ENCODE measurements around the gene SUPT6H.

SUPT6H gene

DNA sequence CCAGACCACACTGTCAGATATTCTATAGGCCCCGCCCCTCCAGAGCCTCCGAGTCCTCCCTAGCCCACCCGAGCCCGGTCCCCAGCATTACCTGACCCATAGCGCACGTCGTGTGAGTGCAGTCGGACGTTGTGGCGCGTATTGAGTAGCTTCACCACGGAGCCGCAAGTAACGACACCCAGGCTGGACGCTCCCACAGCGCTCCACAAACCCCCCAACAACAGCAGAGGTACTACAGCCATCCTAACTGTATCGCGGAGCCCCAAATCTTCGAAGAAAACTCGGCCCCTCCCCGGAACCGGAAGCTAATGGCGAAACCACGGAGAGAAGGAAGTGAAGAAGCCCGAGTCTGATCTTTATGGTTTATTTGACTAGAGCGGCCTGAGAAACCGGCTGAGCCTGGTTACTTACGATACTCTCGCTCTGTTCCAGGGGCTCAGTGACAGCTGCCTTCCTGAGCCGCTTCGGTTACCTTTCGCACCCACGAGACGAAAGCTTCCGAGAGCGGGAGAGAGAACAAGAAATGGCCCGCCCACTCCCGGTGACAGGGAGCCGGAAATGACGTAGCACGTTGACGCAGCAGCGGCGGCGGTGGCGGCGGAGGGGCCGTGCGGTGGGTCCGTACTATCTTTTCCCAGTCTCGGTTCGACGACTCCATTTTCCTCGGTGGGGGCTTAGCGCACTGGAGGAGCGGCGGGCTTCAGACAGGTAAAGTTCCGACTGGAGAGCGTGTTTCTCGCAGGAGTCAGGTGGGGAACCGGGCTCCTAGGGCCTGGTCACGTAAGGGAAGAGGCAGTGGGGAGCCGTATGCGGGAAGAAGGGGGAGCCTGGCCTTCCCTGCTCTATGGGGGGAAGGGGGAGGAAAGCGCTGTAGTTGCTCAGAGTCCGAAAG, at the start of gene SUPT6H, which contains the start of gene SDF2:
SUPT6H (plus strand) TSS at position 571 of the 892 bp plus-strand sequence. CDS start 11,197 bp downstream, outside the sequence.
SDF2 (minus strand) TSS at position 272 of the 892 bp plus-strand sequence; CDS start at position 242, 30 bp downstream.
- DNase-seq, result peak; percentile 94

DNA sequence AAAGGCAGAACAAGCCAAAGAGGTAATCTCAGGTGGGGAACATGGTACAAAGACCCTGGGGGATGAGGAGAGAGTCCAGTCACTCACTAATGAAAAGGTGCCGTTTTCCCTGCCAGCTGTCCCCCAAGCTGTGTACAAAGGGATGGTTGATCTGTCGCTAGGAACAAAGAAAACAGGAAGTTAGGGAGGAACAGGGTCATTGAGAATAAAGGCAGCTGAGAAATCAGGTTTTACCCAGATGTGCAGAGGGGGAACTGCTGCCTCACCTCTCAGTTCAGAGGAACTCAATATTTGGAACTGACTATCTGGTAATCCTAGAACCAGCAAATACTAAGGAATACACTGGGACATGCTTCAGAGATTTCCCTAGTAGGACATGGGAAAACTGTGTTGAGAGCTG, 49.5 kb upstream of the SUPT6H start:
- DNase-seq, result no peak

DNA sequence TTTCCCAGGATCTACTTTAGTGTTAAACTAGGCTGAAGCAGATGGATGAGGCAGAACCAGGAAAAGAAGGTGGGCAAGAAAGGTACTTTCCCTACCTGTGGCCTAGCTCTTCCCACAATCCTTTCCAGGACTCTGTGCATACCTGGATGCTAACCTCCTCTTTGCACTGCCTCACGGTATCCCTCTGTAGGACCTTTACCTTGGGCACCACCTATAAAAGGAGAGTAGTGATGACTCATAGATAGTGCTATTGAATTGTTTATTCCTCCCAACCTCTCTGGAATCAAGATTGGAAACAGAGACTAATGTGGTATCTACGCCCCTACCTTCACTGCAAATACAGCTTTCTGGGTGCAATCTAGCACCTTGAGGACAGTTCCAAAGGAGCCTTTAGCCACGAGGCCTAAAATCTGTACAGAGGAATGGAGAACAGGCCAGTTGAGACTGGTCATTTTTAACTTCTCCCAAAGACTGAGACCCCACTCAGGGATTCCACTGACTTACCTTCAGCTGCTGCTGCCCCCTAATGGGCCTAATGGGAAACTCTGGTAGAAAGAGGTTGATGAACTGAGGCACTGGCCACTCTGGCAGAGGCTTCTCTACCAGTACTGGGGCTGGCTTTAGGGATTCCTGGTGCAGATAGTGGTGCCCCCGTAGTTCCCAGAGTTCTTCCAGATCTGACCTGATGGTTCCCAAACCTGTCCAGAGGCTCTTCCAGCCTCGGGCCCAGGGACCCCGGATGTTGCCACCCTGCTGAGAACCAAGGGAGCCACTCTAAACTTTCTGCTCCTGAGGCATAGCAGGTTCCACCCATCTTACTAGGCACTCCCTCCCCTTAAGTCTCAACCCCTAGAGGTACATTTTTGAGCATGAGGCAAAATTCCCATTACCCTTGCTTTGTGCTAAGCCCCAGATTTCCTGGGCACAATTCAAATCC, 48.8 kb upstream of the SUPT6H start:
- DNase-seq, result no peak

DNA sequence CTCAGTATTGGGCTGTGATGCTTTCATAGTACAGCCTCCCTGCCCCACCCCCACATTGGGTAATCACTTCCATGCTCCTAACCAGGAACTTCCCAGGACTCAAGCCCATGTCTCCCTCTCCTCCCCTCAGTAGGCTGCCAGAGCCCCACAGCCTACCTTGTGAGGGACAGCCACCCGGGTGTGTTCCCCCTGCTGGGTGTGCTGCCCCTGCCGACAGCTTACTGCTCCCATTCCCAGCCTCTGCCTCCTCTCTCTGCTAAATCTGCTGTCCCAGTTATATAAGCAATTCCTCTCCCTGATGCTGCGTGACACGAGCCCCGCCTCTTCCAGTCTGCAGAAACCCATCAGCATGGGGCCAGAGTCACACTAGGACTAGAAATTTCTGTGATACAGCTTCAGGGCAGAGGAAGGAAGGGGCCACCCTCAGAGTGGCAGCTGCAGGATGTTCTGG, 48.0 kb upstream of the SUPT6H start, which contains the start of gene RSKR:
RSKR (minus strand) TSS at position 255 of the 451 bp plus-strand sequence; CDS start at position 231, 24 bp downstream.
- DNase-seq, result no peak

DNA sequence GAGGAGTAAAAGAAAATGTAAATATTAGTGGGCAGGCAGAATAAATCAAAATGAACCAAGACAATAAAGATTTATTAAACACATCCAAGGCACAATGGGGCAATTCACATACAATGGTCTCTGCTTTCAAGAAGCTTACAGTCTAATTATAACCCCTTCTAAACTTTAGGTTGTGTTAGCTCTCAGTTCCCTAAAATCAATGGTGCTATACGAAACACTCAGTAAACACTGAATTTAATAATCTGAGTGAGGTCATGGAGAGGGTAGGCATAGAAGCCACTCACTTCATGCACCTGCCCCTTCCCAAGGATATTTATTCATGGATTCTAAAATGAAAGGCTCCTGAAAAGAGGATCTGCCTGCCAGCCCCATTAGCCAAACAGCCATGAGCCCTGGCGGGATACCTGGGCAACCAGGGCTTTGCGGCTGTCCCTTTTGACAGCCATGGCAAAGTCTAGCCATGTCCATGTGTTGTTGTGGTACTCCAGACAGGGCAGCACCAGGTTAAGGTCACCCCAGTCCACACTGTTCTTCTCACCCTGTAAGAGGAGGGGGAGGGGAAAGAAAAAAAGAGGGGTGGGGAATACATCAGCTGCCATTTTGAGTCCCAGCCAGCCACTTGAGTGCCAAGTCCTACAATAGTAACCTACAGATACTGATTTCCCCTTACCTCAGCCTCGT, 46.6 kb upstream of the SUPT6H start:
- DNase-seq, result no peak

GRCh38 chr17:28616281-28616680, 45.7 kb upstream of the SUPT6H start:
- no peak for DNase-seq

DNA sequence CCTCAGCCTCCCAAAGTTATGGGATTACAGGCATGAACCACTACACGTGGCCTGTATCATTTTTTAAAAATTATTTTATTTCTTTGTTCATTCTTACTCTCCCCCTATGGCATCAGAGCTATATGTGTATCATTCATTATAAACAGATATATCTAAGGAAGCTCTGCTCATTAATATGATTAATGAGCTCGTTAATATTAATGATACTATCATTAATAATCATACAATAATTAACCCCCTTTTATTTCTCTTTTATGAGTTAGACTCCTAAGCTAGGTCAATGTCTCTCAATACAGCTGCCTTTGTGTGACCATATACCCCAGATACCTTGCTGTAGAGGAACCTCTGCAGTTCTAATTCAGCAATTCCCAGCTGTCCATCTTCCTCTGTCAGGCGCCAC, 43.5 kb upstream of the SUPT6H start:
- DNase-seq, result no peak

- DNase-seq, result no peak
These were observed 42.0 kb upstream of the SUPT6H start for GRCh38 chr17:28620010-28620409.

- DNase-seq, result no peak
These were observed 39.8 kb upstream of the SUPT6H start for GRCh38 chr17:28622186-28622585.

- DNase-seq, result no peak
These were observed 38.3 kb upstream of the SUPT6H start for GRCh38 chr17:28623696-28624095.

DNA sequence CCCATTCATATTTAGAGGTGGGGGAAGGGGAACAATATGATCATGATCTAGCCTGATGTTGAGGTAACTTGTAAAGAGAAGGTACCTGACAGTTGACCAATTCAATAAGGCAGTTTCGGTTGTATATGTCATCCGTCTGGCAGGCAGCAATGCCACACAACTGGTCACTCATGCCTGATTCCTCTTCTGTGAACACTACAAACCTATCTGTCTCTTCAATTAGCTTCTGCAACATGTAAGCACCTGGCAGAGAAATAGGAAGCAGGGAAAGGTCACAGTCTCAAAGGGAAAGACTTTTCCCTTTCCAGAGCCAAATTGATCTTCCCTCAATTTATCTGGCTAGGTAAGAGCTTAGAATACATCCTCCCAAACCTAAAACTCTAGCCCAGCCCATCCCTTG, 37.9 kb upstream of the SUPT6H start:
- no peak for DNase-seq

DNA sequence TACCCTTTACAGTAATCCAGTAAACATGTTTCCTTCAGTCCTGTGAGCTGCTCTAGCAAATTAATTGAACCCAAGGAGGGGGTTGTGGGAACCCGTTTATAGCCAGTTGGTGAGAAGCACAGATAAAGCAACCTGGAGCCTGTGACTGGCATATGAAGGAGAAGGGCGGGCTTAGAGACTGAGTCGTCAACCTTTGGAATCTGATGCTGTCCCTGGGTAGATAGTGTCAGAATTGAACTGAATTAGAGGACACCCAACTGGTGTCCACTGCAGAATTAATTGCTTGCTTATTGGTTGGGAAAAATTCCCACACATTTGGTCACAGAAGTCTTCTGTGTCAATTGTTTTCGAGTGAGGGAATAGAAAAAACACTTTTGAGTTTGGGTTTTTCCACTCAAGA, 35.2 kb upstream of the SUPT6H start:
- DNase-seq, result no peak

GRCh38 chr17:28634206-28634865, 27.7 kb upstream of the SUPT6H start:
- DNase-seq, result no peak

- DNase-seq, result no peak
These were observed 26.5 kb upstream of the SUPT6H start for GRCh38 chr17:28635506-28635905.

GRCh38 chr17:28641579-28641978, 20.4 kb upstream of the SUPT6H start:
- DNase-seq, result no peak

GRCh38 chr17:28643983-28644786, 17.8 kb upstream of the SUPT6H start:
- DNase-seq, result peak; percentile 56

- peak; percentile 90 for DNase-seq
These were observed 17.0 kb upstream of the SUPT6H start, which contains the start of gene BLTP2 for GRCh38 chr17:28644787-28645575. Gene BLTP2, minus strand, starts transcription at chr17:28645158. Its CDS starts 102 bp downstream, at chr17:28645056.

GRCh38 chr17:28645576-28645939, 16.4 kb upstream of the SUPT6H start:
- no peak for DNase-seq

- DNase-seq, result no peak
These were observed 15.8 kb upstream of the SUPT6H start for GRCh38 chr17:28646039-28646754.

- DNase-seq, result no peak
These were observed 13.3 kb upstream of the SUPT6H start for GRCh38 chr17:28648698-28649097.

All from NCI-H748 treated with DMSO at 0.1 percent for 48 hours (cell line).